HCT116 (cell line): Measurements from ENCODE around the gene DLEC1. TPM values are rescaled to one million over a fixed set of nuclear protein-coding genes. Genes with fewer than 3 reads are reported as not detected.

Source experiments
- ATAC-seq: fragments of 200-7000 bp; cut with Tn5 transposase; 2 replicates; pipeline ENCODE4 v1.9.1; 2020; ENCODE audit warnings: mild to moderate bottlenecking, moderate library complexity
- BruUV-seq: library from RNA; stranded (reverse); fragments of 400-500 nt; replicated peaks from 2 replicates; lab custom pipeline; 2021; lab: Mats Ljungman, UMichigan
- CTCF ChIA-PET: fragments of 300-600 bp; sonication (Branson Sonifier 250); formaldehyde crosslinking; loops from one replicate; lab custom pipeline; 2021; ENCODE audit warnings: antibody characterized with exemption; lab: Charles Lee
- POLR2A ChIA-PET: fragments of 300-600, 350-600 bp; sonication (Branson Sonifier 250); formaldehyde crosslinking; loops from one replicate; lab custom pipeline; 2021; ENCODE audit warnings: antibody characterized with exemption; lab: Charles Lee
- RAD21 ChIA-PET, 2 experiments: fragments of 300-600 bp; sonication (Branson Sonifier 250); formaldehyde crosslinking; loops; one replicate each; lab custom pipeline; 2023; ENCODE audit warnings: low total read pairs in 2 of 2; ENCODE audit not compliant: uncharacterized antibody in 2 of 2, unreplicated experiment in 2 of 2, low non-redundant PET in 1 of 2; lab: Charles Lee
- DNase-seq: peaks from one replicate; pipeline ENCODE4 v3.0.0-alpha.2; 2010; ENCODE audit warnings: low read depth, low spot score
- H2AFZ ChIP-seq: fragments of 200-600 bp; shearing (Covaris generic), sonication (generic); 2 replicates; pipeline ENCODE4 v1.6.1; 2017; ENCODE audit warnings: low read depth, mixed run types, mixed read lengths, antibody characterized with exemption, low read length; ENCODE audit not compliant: poor library complexity, severe bottlenecking
- H3K27ac ChIP-seq: 2 replicates; pipeline ENCODE4 v1.5.1; 2012; ENCODE audit warnings: low read depth, low read length
- H3K27me3 ChIP-seq: fragments of 200-600 bp; sonication (generic); 2 replicates; pipeline ENCODE4 v1.6.1; 2016; ENCODE audit warnings: mixed run types, low read length, mixed read lengths; ENCODE audit not compliant: insufficient read depth
- H3K36me3 ChIP-seq, 2 experiments: fragments of 200-500 bp in 1 of 2; fragments of 200-600 bp in 1 of 2; sonication (Bioruptor generic) in 1 of 2; sonication (generic) in 1 of 2; 2 replicates each; pipeline versions ENCODE4 v1.5.1 to v1.6.1; 2014 to 2016; ENCODE audit warnings: low read length in 2 of 2, inconsistent platforms in 1 of 2, mixed read lengths in 1 of 2, mixed run types in 1 of 2; ENCODE audit not compliant: insufficient read depth in 2 of 2, control insufficient read depth in 1 of 2
- H3K4me1 ChIP-seq, 2 experiments: fragments of 200-600 bp in 1 of 2; sonication (generic) in 1 of 2; 2 replicates each; pipeline versions ENCODE4 v1.5.1 to v1.6.1; 2012 to 2017; ENCODE audit warnings: low read length in 2 of 2, inconsistent platforms in 1 of 2, mild to moderate bottlenecking in 1 of 2, mixed read lengths in 1 of 2, mixed run types in 1 of 2, moderate library complexity in 1 of 2; ENCODE audit not compliant: insufficient read depth in 2 of 2, control insufficient read depth in 1 of 2
- H3K4me2 ChIP-seq: fragments of 200-600 bp; sonication (generic); 2 replicates; pipeline ENCODE4 v1.6.1; 2017; ENCODE audit warnings: mixed run types, low read length, mixed read lengths
- H3K4me3 ChIP-seq, 2 experiments: fragments of 200-600 bp in 1 of 2; sonication (generic) in 1 of 2; replicated peaks in 1 of 2; 2 replicates each; pipeline ENCODE4 v1.5.1; 2011 to 2016; ENCODE audit warnings: low read length in 2 of 2, control low read depth in 1 of 2, low read depth in 1 of 2, mild to moderate bottlenecking in 1 of 2, mixed read lengths in 1 of 2, mixed run types in 1 of 2
- H3K79me2 ChIP-seq: fragments of 200-600 bp; sonication (generic); 2 replicates; pipeline ENCODE4 v1.6.1; 2017; ENCODE audit warnings: mild to moderate bottlenecking, mixed run types, low read length, moderate library complexity, mixed read lengths; ENCODE audit not compliant: insufficient read depth
- H3K9ac ChIP-seq: fragments of 200-600 bp; sonication (generic); 2 replicates; pipeline ENCODE4 v1.6.1; 2016; ENCODE audit warnings: low read length, mixed read lengths
- H3K9me2 ChIP-seq: fragments of 200-600 bp; sonication (generic), shearing (Covaris generic); 2 replicates; pipeline ENCODE4 v1.6.1; 2017; ENCODE audit warnings: mixed run types, mild to moderate bottlenecking, moderate library complexity; ENCODE audit not compliant: insufficient read depth
- H3K9me3 ChIP-seq, 2 experiments: fragments of 200-500 bp in 1 of 2; fragments of 200-600 bp in 1 of 2; sonication (Bioruptor generic) in 1 of 2; sonication (generic) in 1 of 2; 2 replicates each; pipeline ENCODE4 v1.6.1; 2014 to 2017; ENCODE audit warnings: low read length in 2 of 2, mixed read lengths in 2 of 2, inconsistent platforms in 1 of 2, low read depth in 1 of 2, mild to moderate bottlenecking in 1 of 2, mixed run types in 1 of 2, moderate library complexity in 1 of 2; ENCODE audit not compliant: control insufficient read depth in 1 of 2, insufficient read depth in 1 of 2
- H4K20me1 ChIP-seq: fragments of 200-600 bp; sonication (generic), shearing (Covaris generic); 2 replicates; pipeline ENCODE4 v1.6.1; 2017; ENCODE audit warnings: mixed run types, mild to moderate bottlenecking, moderate library complexity; ENCODE audit not compliant: insufficient read depth
- ATF3 ChIP-seq: IDR thresholded peaks from 2 replicates; pipeline ENCODE4 v1.6.1; 2012
- CBX3 ChIP-seq: IDR thresholded peaks from 2 replicates; pipeline ENCODE4 v1.6.1; 2012; ENCODE audit warnings: low read depth
- CTCF ChIP-seq, 3 experiments: fragments of 200-600 bp in 1 of 3; sonication (generic) in 1 of 3; IDR thresholded peaks in 2 of 3; conservative IDR thresholded peaks in 1 of 3; 2 replicates each; pipeline ENCODE4 v1.5.1; 2012 to 2017; ENCODE audit warnings: low read depth in 2 of 3, low read length in 2 of 3, antibody characterized with exemption in 1 of 3, borderline replicate concordance in 1 of 3, control low read depth in 1 of 3, mild to moderate bottlenecking in 1 of 3, mixed read lengths in 1 of 3, mixed run types in 1 of 3, moderate library complexity in 1 of 3; ENCODE audit not compliant: insufficient read depth in 1 of 3
- ELF1 ChIP-seq: IDR thresholded peaks from 2 replicates; pipeline ENCODE4 v1.6.1; 2012; ENCODE audit warnings: low read depth, borderline replicate concordance
- EZH2 ChIP-seq: fragments of 200-600 bp; sonication (generic); IDR thresholded peaks from 2 replicates; pipeline ENCODE4 v1.6.1; 2017; ENCODE audit warnings: antibody characterized with exemption, mixed run types
- FOSL1 ChIP-seq: IDR thresholded peaks from 2 replicates; pipeline ENCODE4 v1.6.1; 2012; ENCODE audit warnings: low read depth
- JUND ChIP-seq: IDR thresholded peaks from 2 replicates; pipeline ENCODE4 v1.6.1; 2012
- MAX ChIP-seq: IDR thresholded peaks from 2 replicates; pipeline ENCODE4 v1.6.1; 2012
- POLR2A ChIP-seq: IDR thresholded peaks from 2 replicates; pipeline ENCODE4 v1.7.0; 2011; ENCODE audit warnings: borderline replicate concordance; ENCODE audit not compliant: insufficient read depth, insufficient read length; ENCODE audit errors: extremely low read depth
- POLR2AphosphoS5 ChIP-seq: IDR thresholded peaks from 2 replicates; pipeline ENCODE4 v1.6.1; 2011; ENCODE audit warnings: mild to moderate bottlenecking, low read depth, low read length, moderate library complexity
- RAD21 ChIP-seq: IDR thresholded peaks from 2 replicates; pipeline ENCODE4 v1.6.1; 2012; ENCODE audit warnings: low read depth, mild to moderate bottlenecking
- REST ChIP-seq: IDR thresholded peaks from 2 replicates; pipeline ENCODE4 v1.6.1; 2012; ENCODE audit warnings: low read depth
- SP1 ChIP-seq: IDR thresholded peaks from 2 replicates; pipeline ENCODE4 v1.6.1; 2012; ENCODE audit warnings: low read depth
- YY1 ChIP-seq: IDR thresholded peaks from 2 replicates; pipeline ENCODE4 v1.6.1; 2011; ENCODE audit warnings: low read length, low read depth, moderate library complexity, mild to moderate bottlenecking; ENCODE audit not compliant: insufficient replicate concordance; ENCODE audit errors: extremely low read depth
- ZBTB33 ChIP-seq: IDR thresholded peaks from 2 replicates; pipeline ENCODE4 v1.6.1; 2011; ENCODE audit warnings: mild to moderate bottlenecking, low read length, moderate library complexity; ENCODE audit not compliant: insufficient replicate concordance; ENCODE audit errors: extremely low read depth
- intact Hi-C: fragments of 100-400 bp; cut with micrococcal nuclease; formaldehyde crosslinking; loops from 2 replicates; pipeline ENCODE4 v1.10.0; 2022
- total RNA-seq: library from RNA; stranded (reverse); gene quantifications from one replicate; pipeline ENCODE4 v1.2.1, GENCODE V29; 2021; ENCODE audit not compliant: unreplicated experiment

Gene DLEC1
- total RNA-seq, 1 experiment from 2014 or later, result 0.61 TPM

GRCh38 chr3:38003817-38004414, 35.1 kb upstream of the DLEC1 start:
- no TSS peak for BruUV-seq
- H3K4me3 ChIP-seq, result no peak overlapping the region
- peaks cover 3 to 29% of the 10 kb centered on the region in 2 experiments; a peak in 2 of 4 replicates for H3K4me1 ChIP-seq
- no peak overlapping the region for H2AFZ ChIP-seq
- H3K9me3 ChIP-seq, result no peaks in the 10 kb centered on the region
- H3K27ac ChIP-seq, result no peak overlapping the region
- no peak overlapping the region for H3K4me2 ChIP-seq
- no peak for DNase-seq
- POLR2A ChIA-PET, result no interaction called here
- RAD21 ChIA-PET, result interaction anchor here in 1 of 2 experiments (0.5 kb wide), 1 partner anchor 170 kb away, joined by 3 read pairs; no protein-coding TSS in a partner anchor
- H4K20me1 ChIP-seq, result no peaks in the 10 kb centered on the region
- ATAC-seq, result peak; percentile 1; the same call in 1 of the 2 replicates
- no peaks in the 10 kb centered on the region for H3K36me3 ChIP-seq
- intact Hi-C loops, result loop anchor here (1.0 to 2.0 kb wide), 3 partner anchors 30 to 659 kb away; no protein-coding TSS in a partner anchor
- no peaks in the 10 kb centered on the region for H3K9me2 ChIP-seq
- no peak overlapping the region for H3K9ac ChIP-seq
- TF ChIP-seq CTCF (IDR thresholded peaks at IDR 0.05 in 2 of 3, conservative IDR thresholded peaks at IDR 0.05 in 1 of 3; ENCODE audit: borderline replicate concordance in 1 of 3, insufficient read depth in 1 of 3, low read depth in 2 of 3, low read length in 2 of 3) (no peak), EZH2 (no peak), MAX (no peak), JUND (no peak), POLR2A (no peak), REST (no peak), ELF1 (no peak), FOSL1 (no peak), ZBTB33 (no peak), YY1 (no peak), RAD21 (no peak), SP1 (no peak), ATF3 (no peak), CBX3 (no peak), POLR2AphosphoS5 (no peak)
- no peaks in the 10 kb centered on the region for H3K27me3 ChIP-seq
- CTCF ChIA-PET, result interaction anchor here (0.9 to 1.6 kb wide), 8 partner anchors 10 to 659 kb away, joined by 3 to 8 read pairs (median 4); no protein-coding TSS in a partner anchor
- no peaks in the 10 kb centered on the region for H3K79me2 ChIP-seq
